Endothelial cell of umbilical vein (primary cell): ENCODE measurements around the gene MLPH. TPM values are rescaled to one million over a fixed set of nuclear protein-coding genes. Genes with fewer than 3 reads are reported as not detected.

Experiments used
- BruUV-seq: library from RNA; stranded (reverse); fragments of 400-500 nt; replicated peaks from 2 replicates; lab custom pipeline; 2021; lab: Mats Ljungman, UMichigan
- CTCF ChIA-PET: fragments of 300-600, 350-600 bp; sonication (Branson Sonifier 250); formaldehyde crosslinking; loops from one replicate; lab custom pipeline; 2021; ENCODE audit warnings: antibody characterized with exemption, inconsistent platforms; lab: Charles Lee
- POLR2A ChIA-PET: fragments of 300-600, 350-600 bp; sonication (Branson Sonifier 250); formaldehyde crosslinking; loops from one replicate; lab custom pipeline; 2021; ENCODE audit warnings: antibody characterized with exemption, inconsistent platforms; lab: Charles Lee
- DNase-seq: peaks from one replicate; pipeline ENCODE4 v3.0.0-alpha.2; 2011; ENCODE audit warnings: low read depth, low spot score
- FAIRE-seq: peaks from 2 replicates; lab custom pipeline; 2011; peaks lifted over from hg19 to GRCh38; lab: Jason Lieb, UNC
- H2AFZ ChIP-seq: 2 replicates; pipeline ENCODE4 v1.6.0; 2012; ENCODE audit warnings: low read depth, low read length, control low read depth, inconsistent platforms
- H3K27ac ChIP-seq: 2 replicates; pipeline ENCODE4 v1.5.1; 2011; ENCODE audit warnings: low read depth, mild to moderate bottlenecking, control low read depth, low read length, moderate library complexity; ENCODE audit not compliant: insufficient read depth
- H3K27me3 ChIP-seq, 2 experiments: 2 replicates each; pipeline versions ENCODE4 v1.6.0 to v1.6.1; 2011; ENCODE audit warnings: low read length in 2 of 2, mixed read lengths in 1 of 2; ENCODE audit not compliant: control insufficient read depth in 2 of 2, insufficient read depth in 2 of 2
- H3K36me3 ChIP-seq, 2 experiments: 2 replicates in 1 of 2; 3 replicates in 1 of 2; pipeline ENCODE4 v1.5.1; 2011; ENCODE audit warnings: low read length in 2 of 2, mild to moderate bottlenecking in 1 of 2, moderate library complexity in 1 of 2; ENCODE audit not compliant: control insufficient read depth in 2 of 2, insufficient read depth in 2 of 2; ENCODE audit errors: extremely low read depth in 1 of 2
- H3K4me1 ChIP-seq: 3 replicates; pipeline ENCODE4 v1.5.1; 2011; ENCODE audit warnings: mild to moderate bottlenecking, low read length; ENCODE audit not compliant: control insufficient read depth, insufficient read depth; ENCODE audit errors: extremely low read depth
- H3K4me2 ChIP-seq: 2 replicates; pipeline ENCODE4 v1.6.1; 2011; ENCODE audit warnings: low read length, control low read depth, mixed read lengths; ENCODE audit not compliant: insufficient read depth
- H3K4me3 ChIP-seq, 3 experiments: fragments of 200-600 bp in 1 of 3; sonication (generic), shearing (Covaris generic) in 1 of 3; replicated peaks in 1 of 3; 2 replicates each; pipeline ENCODE4 v1.5.1; 2011 to 2016; ENCODE audit warnings: control low read depth in 3 of 3, low read length in 3 of 3, mild to moderate bottlenecking in 2 of 3, inconsistent platforms in 1 of 3, low read depth in 1 of 3, moderate library complexity in 1 of 3; ENCODE audit not compliant: insufficient read depth in 1 of 3
- H3K79me2 ChIP-seq: 2 replicates; pipeline ENCODE4 v1.6.0; 2012; ENCODE audit warnings: low read length, inconsistent platforms; ENCODE audit not compliant: control insufficient read depth, insufficient read depth
- H3K9ac ChIP-seq: replicated peaks from 2 replicates; pipeline ENCODE3; 2011; ENCODE audit warnings: low read length, control low read depth; ENCODE audit not compliant: insufficient read depth; ENCODE audit errors: extremely low read depth
- H3K9me1 ChIP-seq: replicated peaks from 3 replicates; pipeline ENCODE4 v1.6.0; 2011; ENCODE audit warnings: mild to moderate bottlenecking, low read length; ENCODE audit not compliant: control insufficient read depth, insufficient read depth; ENCODE audit errors: extremely low read depth
- H3K9me3 ChIP-seq: replicated peaks from 2 replicates; pipeline ENCODE4 v1.5.1; 2012; ENCODE audit warnings: low read length, inconsistent platforms; ENCODE audit not compliant: control insufficient read depth, insufficient read depth
- H4K20me1 ChIP-seq: replicated peaks from 2 replicates; pipeline ENCODE3; 2011; ENCODE audit warnings: mild to moderate bottlenecking, low read length; ENCODE audit not compliant: control insufficient read depth, insufficient read depth; ENCODE audit errors: extremely low read depth
- CTCF ChIP-seq, 2 donors: IDR thresholded peaks; 1 replicate in 1 of 2; 2 replicates in 1 of 2; pipeline ENCODE4 v1.5.1; 2011; ENCODE audit warnings: low read length in 2 of 2, mild to moderate bottlenecking in 2 of 2, moderate library complexity in 2 of 2, control low read depth in 1 of 2, inconsistent platforms in 1 of 2, low read depth in 1 of 2; ENCODE audit not compliant: insufficient read depth in 1 of 2; ENCODE audit errors: extremely low read depth in 1 of 2
- EZH2 ChIP-seq: IDR thresholded peaks from 2 replicates; pipeline ENCODE4 v1.6.1; 2012; ENCODE audit warnings: borderline replicate concordance, low read depth, mild to moderate bottlenecking, moderate library complexity, low read length, inconsistent platforms; ENCODE audit not compliant: severe bottlenecking
- FOS ChIP-seq: IDR thresholded peaks from 2 replicates; pipeline ENCODE4 v1.6.1; 2011; ENCODE audit warnings: mild to moderate bottlenecking, low read length, moderate library complexity, borderline replicate concordance; ENCODE audit not compliant: insufficient read depth
- GATA2 ChIP-seq: IDR thresholded peaks from 2 replicates; pipeline ENCODE4 v1.7.0; 2011; ENCODE audit warnings: low read depth, mild to moderate bottlenecking, moderate library complexity, mixed read lengths, low read length; ENCODE audit not compliant: insufficient read length, insufficient read depth
- JUN ChIP-seq: IDR thresholded peaks from 2 replicates; pipeline ENCODE4 v1.6.1; 2011; ENCODE audit warnings: borderline replicate concordance, low read depth; ENCODE audit not compliant: insufficient read length, insufficient read depth
- MYC ChIP-seq: IDR thresholded peaks from one replicate; pipeline ENCODE4 v1.6.1; 2011; ENCODE audit warnings: mild to moderate bottlenecking, low read depth, low read length
- POLR2A ChIP-seq: IDR thresholded peaks from 2 replicates; pipeline ENCODE4 v1.6.1; 2012; ENCODE audit warnings: low read depth, mild to moderate bottlenecking, control low read depth, low read length
- POLR2AphosphoS5 ChIP-seq: IDR thresholded peaks from 2 replicates; pipeline ENCODE4 v1.6.1; 2012; ENCODE audit warnings: low read depth, mild to moderate bottlenecking, control low read depth, low read length, moderate library complexity; ENCODE audit not compliant: insufficient read depth
- dilution Hi-C: fragments of 300-500 bp; cut with MboI; formaldehyde crosslinking; loops from one replicate; pipeline ENCODE4 v1.15.0; 2019; ENCODE audit warnings: low sequenced_read_pairs; ENCODE audit not compliant: extremely low pct_ligation_motif_present
- intact Hi-C: fragments of 100-400 bp; cut with micrococcal nuclease; formaldehyde crosslinking; loops from one replicate; pipeline ENCODE4 v1.10.0; 2022
- polyA plus RNA-seq, 4 experiments: library from polyadenylated mRNA; depleted of rRNA in 3 of 4; stranded (reverse) in 3 of 4; unstranded in 1 of 4; fragments of >200 nt; gene quantifications; 2 replicates each; pipeline versions ENCODE4 v1.2.1 to v1.2.3, GENCODE V29; 2011 to 2012; ENCODE audit warnings: missing spikeins in 1 of 4
- total RNA-seq: library from RNA; stranded (reverse); gene quantifications from 2 replicates; pipeline ENCODE4 v1.2.3, GENCODE V29; 2021
- TF ChIP-seq, protein P1 (sequence below): IDR thresholded peaks from 2 replicates; pipeline ENCODE4 v1.6.1; 2011; ENCODE audit not compliant: insufficient read depth, insufficient read length

The MLPH gene
- total and polyA plus RNA-seq, 2 donors (not counting 3 experiments of a cell fraction or from before 2014, with no cell fraction given) = not detected

GRCh38 chr2:237507512-237507911, 20.5 kb downstream of the MLPH start:
- intact Hi-C loops (no loop called here), dilution Hi-C loops (no loop called here)
- Histone ChIP-seq H3K27ac (no peak overlapping the region), H3K4me1 (peaks cover 10% of the 10 kb centered on the region), H3K9me3 (no peaks in the 10 kb centered on the region), H3K9ac (no peak overlapping the region), H3K9me1 (no peaks in the 10 kb centered on the region), H3K79me2 (no peaks in the 10 kb centered on the region), H2AFZ (no peak overlapping the region), H3K4me2 (no peak overlapping the region), H3K4me3 (no peak overlapping the region), H3K36me3 (no peaks in the 10 kb centered on the region), H3K27me3 (peaks cover 2 to 3% of the 10 kb centered on the region in 2 experiments), H4K20me1 (no peaks in the 10 kb centered on the region)
- CTCF ChIA-PET = interaction anchor here (0.6 to 7.1 kb wide), 5 partner anchors 32 to 1056 kb away, joined by 3 to 78 read pairs (median 9); no protein-coding TSS in a partner anchor
- DNase-seq = no peak
- POLR2A ChIA-PET = no interaction called here
- FAIRE-seq = no peak
- no peak for TF ChIP-seq GATA2
- TF ChIP-seq MYC = no peak
- no peak for TF ChIP-seq CTCF (IDR thresholded peaks at IDR 0.05; ENCODE audit: extremely low read depth in 1 of 2, insufficient read depth in 1 of 2, low read depth in 1 of 2, low read length in 2 of 2)
- no peak for TF ChIP-seq FOS
- TF ChIP-seq EZH2 = no peak
- no peak for TF ChIP-seq JUN
- no peak for TF ChIP-seq POLR2A
- no peak for TF ChIP-seq POLR2AphosphoS5
- TF ChIP-seq, protein P1, sequence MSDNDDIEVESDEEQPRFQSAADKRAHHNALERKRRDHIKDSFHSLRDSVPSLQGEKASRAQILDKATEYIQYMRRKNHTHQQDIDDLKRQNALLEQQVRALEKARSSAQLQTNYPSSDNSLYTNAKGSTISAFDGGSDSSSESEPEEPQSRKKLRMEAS = no peak
- BruUV-seq = no TSS peak
